Measurements from ENCODE around the gene MUS81.

- TF ChIP-seq ZKSCAN8 (CRISPR knock-in tag; IDR thresholded peaks at IDR 0.05; ENCODE audit: borderline replicate concordance) (no peak), TAF1 (CRISPR knock-in tag; IDR thresholded peaks at IDR 0.05) (no peak)
Measured at GRCh38 chr11:65903715-65904114, 43.5 kb downstream of the MUS81 start.

Data from HepG2 (cell line).